Lung (tissue), 12 donors: Measurements from ENCODE around the gene GAREM2. TPM values are rescaled to one million over a fixed set of nuclear protein-coding genes. Genes with fewer than 3 reads are reported as not detected.
"Not testable (repeated sequence)": the region's sequence is repeated elsewhere in the genome, so short reads cannot be mapped to it uniquely, and the experiment has no call there.

Experiments used
- ATAC-seq: fragments of 200-7000 bp; cut with Tn5 transposase; one replicate; pipeline ENCODE4 v1.9.1; 2020; ENCODE audit warnings: moderate number of reproducible peaks; ENCODE audit not compliant: insufficient read depth, low FRiP score
- DNase-seq, 3 donors: peaks; one replicate each; pipeline ENCODE4 v3.0.0-alpha.2; 2013 to 2017
- H3K27ac ChIP-seq, 2 donors: one replicate each; pipeline ENCODE4 v1.5.1; 2013; ENCODE audit warnings: mild to moderate bottlenecking in 2 of 2, moderate library complexity in 2 of 2, control low read depth in 1 of 2, inconsistent platforms in 1 of 2, low read depth in 1 of 2, low read length in 1 of 2
- H3K27me3 ChIP-seq, 3 donors: one replicate each; pipeline ENCODE4 v1.5.1; 2013; ENCODE audit warnings: low read length in 2 of 3; ENCODE audit not compliant: control insufficient read depth in 3 of 3, insufficient read depth in 3 of 3
- H3K36me3 ChIP-seq, 4 donors: one replicate each; pipeline ENCODE4 v1.5.1; 2013; ENCODE audit warnings: low read length in 4 of 4, mild to moderate bottlenecking in 1 of 4, moderate library complexity in 1 of 4; ENCODE audit not compliant: control insufficient read depth in 4 of 4, insufficient read depth in 4 of 4
- H3K4me1 ChIP-seq, 5 donors: one replicate each; pipeline ENCODE4 v1.5.1; 2013; ENCODE audit warnings: low read length in 5 of 5, mild to moderate bottlenecking in 2 of 5, moderate library complexity in 1 of 5; ENCODE audit not compliant: control insufficient read depth in 5 of 5, insufficient read depth in 5 of 5
- H3K4me3 ChIP-seq: one replicate; pipeline ENCODE4 v1.5.1; 2013; ENCODE audit warnings: mild to moderate bottlenecking, control low read depth, moderate library complexity
- H3K9ac ChIP-seq, 2 donors: one replicate each; pipeline ENCODE4 v1.5.1; 2013; ENCODE audit warnings: low read length in 2 of 2, control low read depth in 1 of 2; ENCODE audit not compliant: insufficient read depth in 1 of 2
- H3K9me3 ChIP-seq, 4 donors: one replicate each; pipeline ENCODE4 v1.5.1; 2013; ENCODE audit warnings: low read length in 3 of 4, mild to moderate bottlenecking in 1 of 4, moderate library complexity in 1 of 4; ENCODE audit not compliant: control insufficient read depth in 4 of 4, insufficient read depth in 3 of 4
- CTCF ChIP-seq: IDR thresholded peaks from 2 replicates; pipeline ENCODE4 v1.5.1; 2012; ENCODE audit warnings: mild to moderate bottlenecking; ENCODE audit errors: control extremely low read depth, extremely low read depth
- WGBS, 2 donors: extraction: QIAGEN DNeasy Blood & Tissue Kit; methylation state at CpG; one replicate each; pipeline ENCODE4 v1.1.7; 2013; 5-methylcytosine and 5-hydroxymethylcytosine counted together
- polyA plus RNA-seq, 2 donors: library from polyadenylated mRNA; stranded (reverse); fragments of 200-250 nt; gene quantifications; one replicate each; pipeline ENCODE4 v1.2.1, GENCODE V29; 2013
- total RNA-seq, 2 donors: library from RNA; depleted of rRNA in 1 of 2; stranded (reverse); fragments of >200 nt in 1 of 2; gene quantifications; one replicate each; pipeline ENCODE4 v1.2.1, GENCODE V29; 2014 to 2021
- donor health status: control.
- donor health status: control.
- donor health status: Bipolar disorder and iron deficiency.
- donor health status: healthy.
- donor health status: DM: yes; HTN: yes; CAD: no.

GAREM2 gene
- total and polyA plus RNA-seq, 4 donors = 0.37 to 2.8 (median 1.3) TPM

- ATAC-seq (no peak), DNase-seq (no peak)
- no peak overlapping the region for H3K27ac ChIP-seq
- no peaks in the 10 kb centered on the region for H3K27me3 ChIP-seq
- WGBS, 2 donors = 91 to 93% methylated on average over 8 of the region's 8 CpGs
- no peaks in the 10 kb centered on the region for H3K4me1 ChIP-seq
- H3K9me3 ChIP-seq = no peaks in the 10 kb centered on the region
- no peak for TF ChIP-seq CTCF
- H3K36me3 ChIP-seq = no peaks in the 10 kb centered on the region
- no peak overlapping the region for H3K4me3 ChIP-seq
- H3K9ac ChIP-seq = no peak overlapping the region
These were observed 8.2 kb upstream of the GAREM2 start for GRCh38 chr2:26164641-26165211.

- TF ChIP-seq CTCF = no peak
- no peak for DNase-seq
- H3K27ac ChIP-seq = no peak overlapping the region
- WGBS, 2 donors = 90 to 94% methylated on average over 4 of the region's 4 CpGs
- no peak overlapping the region for H3K4me3 ChIP-seq
- no peak overlapping the region for H3K9ac ChIP-seq
- no peaks in the 10 kb centered on the region for H3K36me3 ChIP-seq
- H3K9me3 ChIP-seq = no peaks in the 10 kb centered on the region
- ATAC-seq = no peak
- no peaks in the 10 kb centered on the region for H3K27me3 ChIP-seq
- H3K4me1 ChIP-seq = no peaks in the 10 kb centered on the region
These were observed 7.5 kb upstream of the GAREM2 start for GRCh38 chr2:26165403-26165802.

GRCh38 chr2:26166541-26166940 is 6.3 kb upstream of the GAREM2 start:
- not testable (repeated sequence) for H3K9ac ChIP-seq, H3K4me1 ChIP-seq, H3K27me3 ChIP-seq, DNase-seq, ATAC-seq, H3K9me3 ChIP-seq, H3K36me3 ChIP-seq, H3K4me3 ChIP-seq, H3K27ac ChIP-seq
- whole genome bisulfite sequencing, 2 donors = 97% methylated on average over 6 of the region's 6 CpGs

- H3K9ac ChIP-seq = no peak overlapping the region
- WGBS, 2 donors = 95 to 98% methylated on average over 4 of the region's 4 CpGs
- ATAC-seq (no peak), DNase-seq (no peak)
- H3K9me3 ChIP-seq = no peaks in the 10 kb centered on the region
- H3K36me3 ChIP-seq = no peaks in the 10 kb centered on the region
- no peak overlapping the region for H3K4me3 ChIP-seq
- no peak for TF ChIP-seq CTCF
- H3K4me1 ChIP-seq = peaks cover 0 to 3% (median 0%) of the 10 kb centered on the region in 5 donors
- peaks cover 0 to 5% (median 0%) of the 10 kb centered on the region in 3 donors for H3K27me3 ChIP-seq
- H3K27ac ChIP-seq = no peak overlapping the region
These were observed 4.1 kb upstream of the GAREM2 start for GRCh38 chr2:26168785-26169184.
